ENCODE results near the gene SQOR.

DNA sequence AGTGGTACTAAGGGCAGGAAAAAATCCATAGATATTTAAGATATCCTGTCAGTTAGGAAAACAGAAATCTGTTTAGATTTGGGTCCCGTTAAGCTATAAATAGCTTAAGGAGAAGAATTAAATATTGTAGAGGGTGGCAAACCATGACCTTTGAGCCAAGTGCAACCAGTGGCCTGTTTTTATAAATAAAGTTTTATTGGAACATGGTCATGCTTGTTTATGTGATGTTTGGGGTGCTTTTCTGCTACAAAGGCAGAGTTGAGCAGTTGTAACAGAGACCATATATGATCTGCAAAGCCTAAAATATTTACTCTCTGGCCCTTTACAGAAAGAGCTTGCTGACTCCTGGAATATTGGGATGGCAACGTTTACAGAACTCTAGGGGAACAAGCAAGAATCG is 66.3 kb downstream of the SQOR start:
- TF ChIP-seq, protein P1, sequence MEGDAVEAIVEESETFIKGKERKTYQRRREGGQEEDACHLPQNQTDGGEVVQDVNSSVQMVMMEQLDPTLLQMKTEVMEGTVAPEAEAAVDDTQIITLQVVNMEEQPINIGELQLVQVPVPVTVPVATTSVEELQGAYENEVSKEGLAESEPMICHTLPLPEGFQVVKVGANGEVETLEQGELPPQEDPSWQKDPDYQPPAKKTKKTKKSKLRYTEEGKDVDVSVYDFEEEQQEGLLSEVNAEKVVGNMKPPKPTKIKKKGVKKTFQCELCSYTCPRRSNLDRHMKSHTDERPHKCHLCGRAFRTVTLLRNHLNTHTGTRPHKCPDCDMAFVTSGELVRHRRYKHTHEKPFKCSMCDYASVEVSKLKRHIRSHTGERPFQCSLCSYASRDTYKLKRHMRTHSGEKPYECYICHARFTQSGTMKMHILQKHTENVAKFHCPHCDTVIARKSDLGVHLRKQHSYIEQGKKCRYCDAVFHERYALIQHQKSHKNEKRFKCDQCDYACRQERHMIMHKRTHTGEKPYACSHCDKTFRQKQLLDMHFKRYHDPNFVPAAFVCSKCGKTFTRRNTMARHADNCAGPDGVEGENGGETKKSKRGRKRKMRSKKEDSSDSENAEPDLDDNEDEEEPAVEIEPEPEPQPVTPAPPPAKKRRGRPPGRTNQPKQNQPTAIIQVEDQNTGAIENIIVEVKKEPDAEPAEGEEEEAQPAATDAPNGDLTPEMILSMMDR (conservative IDR thresholded peaks at IDR 0.05), result no peak
- no peak for TF ChIP-seq ZFX (IDR thresholded peaks at IDR 0.05)
